GM18498 (cell line): ENCODE data around the gene NBL1.

Experiments
- ATAC-seq: cut with Tn5 transposase; IDR thresholded peaks from one replicate; pipeline ENCODE4 v1.9.1; 2021; ENCODE audit warnings: mild to moderate bottlenecking, moderate library complexity; ENCODE audit not compliant: unreplicated experiment

The NBL1 gene

GRCh38 chr1:19643602-19644394 lies at the start of gene NBL1:
Gene NBL1, plus strand, starts transcription at chr1:19644311. Its CDS starts 10,720 bp downstream, at chr1:19655031.
- ATAC-seq: no peak

- ATAC-seq: no peak
Measured at GRCh38 chr1:19596065-19596713, 47.9 kb upstream of the NBL1 start.

DNA sequence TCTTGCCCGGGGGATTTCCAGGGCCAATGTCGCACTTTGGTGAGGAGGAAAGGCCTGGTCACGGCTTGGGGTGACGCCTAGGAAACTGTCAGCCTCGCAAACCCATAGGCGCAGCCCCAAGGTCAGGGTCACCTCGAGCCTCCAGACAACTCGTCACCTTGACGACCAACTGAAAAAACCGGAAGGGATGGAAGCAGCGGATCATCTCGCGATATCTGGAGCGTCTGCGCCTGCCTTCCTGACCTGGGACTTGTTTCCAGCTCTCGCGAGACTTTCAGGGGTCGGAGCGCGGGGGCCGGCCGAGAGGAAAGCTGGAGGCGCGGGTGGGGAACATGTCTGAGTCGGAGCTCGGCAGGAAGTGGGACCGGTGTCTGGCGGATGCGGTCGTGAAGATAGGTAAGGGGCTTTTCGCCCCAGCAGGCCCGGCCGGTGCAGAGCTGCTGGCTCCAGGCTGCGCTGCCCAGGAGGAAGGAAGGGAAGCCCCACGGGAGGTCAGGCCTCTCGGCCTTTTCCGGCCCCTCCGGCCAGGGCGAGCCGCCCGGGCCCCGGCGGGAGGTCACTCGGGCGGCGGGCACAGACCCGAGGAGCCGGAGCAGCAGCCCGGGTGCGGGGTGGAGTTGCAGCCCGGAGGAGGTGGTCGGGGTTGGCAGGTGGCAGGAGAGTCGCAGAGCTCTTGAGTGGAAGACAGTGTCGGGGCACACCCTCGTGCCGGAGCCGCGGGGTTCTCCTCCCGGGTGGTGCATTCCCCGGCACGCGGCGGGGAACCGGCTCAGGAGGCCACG lies 47.2 kb upstream of the NBL1 start:
- peak; percentile 85 for ATAC-seq

GRCh38 chr1:19597496-19598309 lies 46.4 kb upstream of the NBL1 start:
- ATAC-seq: no peak

DNA sequence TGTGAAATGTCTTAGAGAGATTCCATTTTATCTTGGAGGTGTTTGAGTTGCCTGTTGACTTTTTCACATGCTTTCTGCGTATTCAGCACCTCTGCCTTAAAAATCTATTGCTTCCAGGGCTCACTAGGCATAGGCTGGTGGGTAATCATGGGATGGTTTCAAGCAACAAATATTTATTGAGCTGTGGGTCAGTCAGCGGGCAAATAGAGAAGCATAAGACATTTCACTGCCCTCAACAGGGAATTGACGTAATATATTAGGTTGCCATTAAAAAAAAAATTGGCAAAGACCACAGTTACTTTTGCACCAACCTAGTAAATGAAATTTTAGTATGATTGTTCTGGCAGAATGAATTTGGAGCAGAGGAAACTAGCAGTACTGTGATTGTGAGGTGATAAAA lies 44.3 kb upstream of the NBL1 start:
- no peak for ATAC-seq

DNA sequence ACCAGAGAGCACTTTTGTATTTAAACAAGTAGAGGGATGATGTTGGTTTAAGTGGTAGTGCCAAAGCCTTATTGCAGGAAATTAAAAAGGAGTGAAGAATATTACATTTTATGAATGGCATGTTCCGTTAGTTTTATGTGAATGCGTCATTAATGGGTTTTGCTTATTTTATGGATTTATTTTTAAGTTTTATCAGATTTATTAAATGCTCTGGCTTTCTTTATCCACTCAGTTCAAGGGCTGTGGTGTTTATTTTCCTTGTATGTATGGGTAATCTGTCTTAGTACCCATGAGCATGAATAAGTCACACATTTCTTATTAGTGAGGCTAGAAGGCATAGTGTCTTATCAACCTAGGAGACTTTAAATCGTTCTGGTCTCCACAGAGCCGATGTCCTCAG lies 41.6 kb upstream of the NBL1 start:
- no peak for ATAC-seq

GRCh38 chr1:19605967-19606366 lies 38.1 kb upstream of the NBL1 start:
- no peak for ATAC-seq

GRCh38 chr1:19606817-19607642 lies 37.1 kb upstream of the NBL1 start:
- ATAC-seq: no peak

DNA sequence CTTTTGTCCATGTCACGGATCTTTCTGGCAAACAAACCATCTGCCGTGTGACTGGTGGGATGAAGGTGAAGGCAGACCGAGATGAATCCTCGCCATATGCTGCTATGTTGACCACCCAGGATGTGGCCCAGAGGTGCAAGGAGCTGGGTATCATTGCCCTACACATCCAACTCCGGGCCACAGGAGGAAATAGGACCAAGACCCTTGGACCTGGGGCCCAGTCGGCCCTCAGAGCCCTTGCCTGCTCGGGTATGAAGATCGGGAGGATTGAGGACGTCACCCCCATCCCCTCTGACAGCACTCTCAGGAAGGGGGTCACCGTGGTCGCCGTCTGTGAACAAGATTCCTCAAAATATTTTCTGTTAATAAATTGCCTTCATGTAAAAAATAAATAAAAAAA lies 35.9 kb upstream of the NBL1 start:
- no peak for ATAC-seq

GRCh38 chr1:19610282-19610981 lies 33.7 kb upstream of the NBL1 start:
- ATAC-seq: no peak

DNA sequence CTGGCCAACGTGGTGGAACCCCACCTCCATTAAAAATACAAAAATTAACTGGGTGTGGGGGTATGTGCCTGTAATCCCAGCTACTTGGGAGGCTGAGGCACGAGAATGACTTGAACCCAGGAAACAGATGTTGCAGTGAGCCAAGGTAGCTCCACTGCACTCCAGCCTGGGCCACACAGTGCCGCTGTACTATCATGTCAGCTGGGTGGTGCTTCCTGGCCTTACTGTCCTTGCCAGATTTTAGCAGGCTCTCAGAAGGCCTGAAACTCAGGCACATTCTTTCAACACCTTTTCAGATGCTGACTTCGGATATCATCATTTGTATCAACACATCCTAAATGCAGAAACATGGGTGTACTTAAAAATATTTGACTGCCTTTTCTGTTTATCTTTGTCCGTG lies 31.6 kb upstream of the NBL1 start:
- no peak for ATAC-seq

DNA sequence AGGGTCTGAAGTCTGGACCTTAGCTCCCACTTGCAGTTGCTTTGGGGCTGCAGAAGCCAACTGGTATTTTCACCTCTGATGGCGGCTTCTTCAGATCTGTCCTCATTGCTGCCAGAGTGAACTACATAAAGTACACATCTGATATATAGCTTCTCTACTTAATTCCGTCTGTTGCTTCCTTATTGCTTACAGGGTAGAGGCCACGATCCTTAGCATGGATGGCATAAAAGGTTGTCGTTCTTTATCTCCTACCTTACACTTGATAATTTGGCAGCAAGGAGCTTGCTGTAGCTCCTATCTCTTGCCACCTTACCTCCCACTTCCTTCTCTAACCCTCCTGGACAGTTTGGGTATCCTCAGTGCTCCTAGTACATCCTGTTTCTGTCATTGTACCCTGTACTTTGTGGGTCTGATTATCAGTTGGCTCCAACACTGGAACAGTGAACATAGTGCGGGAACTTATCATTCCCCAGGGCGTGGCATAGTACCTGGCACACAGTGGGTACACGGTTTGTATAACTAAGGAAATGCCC lies 30.9 kb upstream of the NBL1 start:
- ATAC-seq: no peak

GRCh38 chr1:19615438-19615837 lies 28.7 kb upstream of the NBL1 start:
- ATAC-seq: no peak

DNA sequence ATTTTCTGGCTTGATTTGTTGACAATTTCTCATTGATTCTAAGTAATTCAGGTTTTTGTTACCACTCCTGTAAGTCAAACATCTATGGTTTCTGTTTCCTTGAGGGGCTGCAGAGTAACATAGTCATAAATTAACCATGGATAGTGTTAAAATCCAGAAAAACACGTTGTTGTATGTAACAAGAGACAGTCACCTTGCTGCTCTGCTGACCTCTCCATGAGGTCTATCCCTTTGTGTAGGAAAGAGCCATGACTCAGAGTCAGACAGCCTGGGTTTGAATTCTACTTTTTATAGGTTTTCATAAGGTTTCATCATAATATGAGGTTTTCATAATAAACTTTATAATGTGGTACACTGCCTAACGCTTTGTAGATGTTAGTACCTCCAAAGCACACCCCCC lies 27.6 kb upstream of the NBL1 start:
- ATAC-seq: no peak

DNA sequence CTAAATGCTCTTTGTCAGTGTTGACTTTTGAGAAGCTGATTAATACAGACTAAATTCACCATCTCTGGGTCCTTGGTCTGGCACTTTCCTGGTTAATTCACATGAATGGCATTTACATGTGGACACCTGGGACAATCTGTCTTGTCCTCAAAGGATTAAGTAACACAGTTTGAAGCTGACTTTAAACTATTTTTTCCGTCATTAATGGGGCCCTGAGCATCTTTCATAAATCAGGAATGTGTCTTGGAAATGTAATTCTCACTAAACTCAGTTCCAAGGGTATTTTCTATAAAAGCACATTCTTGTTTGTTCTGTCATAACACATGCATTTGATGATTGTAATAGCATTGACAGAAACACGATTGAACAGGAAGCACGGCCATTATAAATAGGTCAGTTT lies 26.7 kb upstream of the NBL1 start:
- ATAC-seq: no peak

DNA sequence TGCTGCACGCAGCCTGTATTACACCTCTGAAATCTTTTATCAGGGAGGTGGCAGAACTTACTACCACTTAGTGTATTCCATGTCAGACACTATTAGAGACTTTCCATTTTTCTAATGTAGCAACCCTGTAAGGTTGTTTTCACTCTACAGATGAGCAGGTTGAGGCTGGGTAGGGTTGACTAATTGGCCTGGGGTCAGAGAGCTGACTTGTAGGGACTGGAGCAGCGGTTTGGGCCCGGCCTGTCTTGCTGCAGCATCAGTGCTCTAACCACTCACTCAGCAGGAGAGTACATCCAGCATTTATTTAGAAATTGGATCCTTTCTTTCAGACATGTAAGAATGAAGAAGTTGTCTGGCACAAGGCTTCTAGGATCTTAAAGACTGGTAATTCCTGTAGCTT lies 25.7 kb upstream of the NBL1 start:
- no peak for ATAC-seq

DNA sequence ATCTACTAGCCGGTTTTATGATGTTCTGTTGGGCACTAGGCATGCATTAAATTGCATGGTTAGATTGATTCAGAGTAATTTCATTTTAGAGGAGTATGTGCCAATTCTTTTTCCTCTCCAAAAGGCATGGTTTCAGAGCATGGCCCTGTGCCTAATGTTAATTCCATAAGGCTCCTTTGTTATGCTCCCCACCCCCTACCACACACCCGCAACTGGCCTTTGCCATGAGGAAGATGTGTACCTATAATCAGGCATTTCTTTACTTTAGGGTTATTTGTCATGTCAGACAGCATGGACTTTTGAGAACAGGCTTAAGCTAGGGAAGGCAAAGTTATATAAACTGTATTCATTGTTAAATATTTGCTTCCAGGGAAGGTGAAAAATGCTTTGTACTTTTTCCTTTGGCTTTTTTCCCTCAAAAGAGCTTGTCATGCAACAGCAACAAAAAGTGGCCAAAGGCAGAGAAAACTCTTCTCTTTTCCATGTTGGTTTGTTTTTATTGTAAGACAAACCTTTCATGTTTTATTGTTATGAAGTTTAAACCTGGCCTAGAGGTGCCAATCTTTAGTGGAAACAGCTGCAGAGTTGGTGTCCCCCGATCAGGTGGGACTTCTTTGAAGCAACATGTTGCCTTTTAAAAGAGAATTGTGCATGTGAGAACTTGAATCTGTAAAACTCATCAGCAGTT lies 24.3 kb upstream of the NBL1 start:
- no peak for ATAC-seq

DNA sequence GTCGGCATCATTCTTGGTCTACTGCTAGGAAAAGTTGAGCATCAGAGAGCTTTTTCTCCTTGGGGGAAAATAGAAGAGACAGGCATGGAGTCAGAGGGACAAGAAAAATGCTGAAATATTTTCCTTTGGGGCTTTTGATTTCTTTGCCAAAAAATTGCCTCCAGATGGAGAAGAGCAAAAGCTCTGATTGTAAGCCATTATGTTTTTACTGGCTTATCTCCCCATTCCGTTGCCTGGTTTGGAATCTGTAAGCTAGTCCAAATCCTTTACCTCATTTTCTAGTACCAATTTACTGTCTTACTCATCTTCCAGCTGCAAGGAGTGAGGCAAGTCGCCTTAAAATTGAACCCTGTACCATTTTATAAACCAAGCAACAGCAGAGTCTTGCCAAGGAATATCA lies 23.3 kb upstream of the NBL1 start:
- ATAC-seq: no peak
